Ovary (tissue), 9 donors: ENCODE results near the gene EEF2K. TPM values are rescaled to one million over a fixed set of nuclear protein-coding genes. Genes with fewer than 3 reads are reported as not detected.

Source experiments
- DNase-seq, 5 donors: peaks; one replicate each; pipeline ENCODE4 v3.0.0-alpha.2; 2019 to 2020
- H3K27ac ChIP-seq, 2 donors: fragments of 200-600 bp; one replicate each; pipeline versions ENCODE4 v1.5.1 to v1.8.0; 2019 to 2022
- H3K27me3 ChIP-seq: fragments of 200-600 bp; one replicate; pipeline ENCODE4 v1.8.0; 2022
- H3K36me3 ChIP-seq: fragments of 200-600 bp; sonication (generic); one replicate; pipeline ENCODE4 v1.5.1; 2019
- H3K4me1 ChIP-seq: one replicate; pipeline ENCODE4 v1.8.1; 2013; ENCODE audit warnings: mild to moderate bottlenecking, moderate library complexity; ENCODE audit not compliant: insufficient read depth
- H3K4me3 ChIP-seq: fragments of 200-600 bp; sonication (generic); one replicate; pipeline ENCODE4 v1.5.1; 2017
- H3K9me3 ChIP-seq, 2 donors: fragments of 200-600 bp in 1 of 2; sonication (generic) in 1 of 2; one replicate each; pipeline versions ENCODE4 v1.5.1 to v1.8.1; 2013 to 2019; ENCODE audit warnings: mild to moderate bottlenecking in 1 of 2, moderate library complexity in 1 of 2
- EP300 ChIP-seq: sonication (generic); formaldehyde crosslinking; IDR thresholded peaks from one replicate; pipeline ENCODE4 v1.6.1; 2017; ENCODE audit warnings: antibody characterized with exemption
- POLR2A ChIP-seq: fragments of 450-650 bp; IDR thresholded peaks from one replicate; pipeline ENCODE4 v1.6.1; 2017; ENCODE audit warnings: antibody characterized with exemption, mild to moderate bottlenecking, moderate library complexity
- WGBS, 3 donors: extraction: QIAGEN DNeasy Blood & Tissue Kit in 1 of 3; methylation state at CpG; one replicate each; pipeline versions ENCODE4 v1.1.5 to v1.1.7; 2013 to 2017; 5-methylcytosine and 5-hydroxymethylcytosine counted together
- intact Hi-C, 4 donors: fragments of 100-400 bp; cut with DNase I; formaldehyde crosslinking; loops; one replicate each; pipeline versions ENCODE4 v1.11.0 to v1.15.1; 2022 to 2023
- polyA plus RNA-seq, 2 donors: library from polyadenylated mRNA; stranded (reverse); fragments of 200-250 nt in 1 of 2; fragments of 350-450 nt in 1 of 2; fragmentation: Illumina TruSeq in 1 of 2; extraction: RNeasy Lipid Tissue Mini Kit (QIAGEN cat#74804) in 1 of 2; gene quantifications; one replicate each; pipeline ENCODE4 v1.2.3, GENCODE V29; 2013 to 2014
- total RNA-seq, 7 donors: library from RNA; depleted of rRNA in 2 of 7; stranded (reverse); fragments of >200 nt in 2 of 7; fragmentation: NEBNext Ultra II Directional in 3 of 7; extraction: Animal tissue kit (Norgen Biotek cat#: 25700) in 3 of 7; gene quantifications; one replicate each; pipeline versions ENCODE4 v1.1.0 to v1.2.4, GENCODE V29; 2016 to 2023
- TF ChIP-seq, protein P1 (sequence below), 3 donors: fragments of 450-650 bp in 2 of 3; fragments of 200-600 bp in 1 of 3; IDR thresholded peaks; one replicate each; pipeline versions ENCODE4 v1.5.1 to v1.8.0; 2016 to 2022; ENCODE audit warnings: antibody characterized with exemption in 3 of 3, mild to moderate bottlenecking in 1 of 3
- donor health status: DM: no; HTN: no; CAD: no; lungs with moderate emphysema.
- donor health status: DM: no; HTN: no; CAD: no.
- donor health status: Bipolar disorder and iron deficiency.
- donor health status: DM: yes; HTN: yes; CAD: no.
- donor health status: DM: no; HTN: no; CAD: no.
- donor health status: DM: yes; HTN: yes; CAD: no.

The EEF2K gene
- total and polyA plus RNA-seq, 9 donors: 8.1 to 37.6 (median 26.0) TPM

DNA sequence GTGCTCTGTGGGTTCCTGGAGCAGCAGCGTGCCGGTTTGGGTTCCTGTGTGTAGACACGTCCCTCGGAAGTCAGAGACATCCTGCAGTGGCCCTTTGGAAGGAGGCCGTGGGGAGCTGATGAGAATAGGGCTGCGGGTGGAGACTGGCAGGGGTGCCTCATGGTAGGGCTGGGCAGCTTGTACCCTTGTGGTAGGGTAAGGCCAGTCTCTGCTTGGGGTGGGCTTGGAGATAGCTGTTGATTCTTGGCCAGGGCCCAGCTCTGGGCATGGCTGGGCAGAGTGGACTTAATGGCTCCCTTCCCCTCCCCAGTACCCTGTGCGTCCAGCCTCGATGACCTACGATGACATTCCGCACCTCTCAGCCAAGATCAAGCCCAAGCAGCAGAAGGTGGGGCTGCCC, 101.8 kb downstream of the EEF2K start:
- no peaks in the 10 kb centered on the region for H3K27me3 ChIP-seq
- intact Hi-C loops: loop anchor here in 2 of 4 donors (10.0 kb wide), 2 partner anchors 233 to 303 kb away; partner anchors contain the start of genes MOSMO (in 1 of the 2) and PDZD9 (in 1 of the 2)
- H3K27ac ChIP-seq: no peak overlapping the region
- H3K36me3 ChIP-seq: no peaks in the 10 kb centered on the region
- no peak overlapping the region for H3K4me3 ChIP-seq
- 92 to 94% (median 94%) methylated on average over 10 of the region's 10 CpGs for WGBS, 3 donors
- H3K9me3 ChIP-seq: no peaks in the 10 kb centered on the region
- no peaks in the 10 kb centered on the region for H3K4me1 ChIP-seq
- TF ChIP-seq POLR2A (no peak), EP300 (no peak)
- TF ChIP-seq, protein P1, sequence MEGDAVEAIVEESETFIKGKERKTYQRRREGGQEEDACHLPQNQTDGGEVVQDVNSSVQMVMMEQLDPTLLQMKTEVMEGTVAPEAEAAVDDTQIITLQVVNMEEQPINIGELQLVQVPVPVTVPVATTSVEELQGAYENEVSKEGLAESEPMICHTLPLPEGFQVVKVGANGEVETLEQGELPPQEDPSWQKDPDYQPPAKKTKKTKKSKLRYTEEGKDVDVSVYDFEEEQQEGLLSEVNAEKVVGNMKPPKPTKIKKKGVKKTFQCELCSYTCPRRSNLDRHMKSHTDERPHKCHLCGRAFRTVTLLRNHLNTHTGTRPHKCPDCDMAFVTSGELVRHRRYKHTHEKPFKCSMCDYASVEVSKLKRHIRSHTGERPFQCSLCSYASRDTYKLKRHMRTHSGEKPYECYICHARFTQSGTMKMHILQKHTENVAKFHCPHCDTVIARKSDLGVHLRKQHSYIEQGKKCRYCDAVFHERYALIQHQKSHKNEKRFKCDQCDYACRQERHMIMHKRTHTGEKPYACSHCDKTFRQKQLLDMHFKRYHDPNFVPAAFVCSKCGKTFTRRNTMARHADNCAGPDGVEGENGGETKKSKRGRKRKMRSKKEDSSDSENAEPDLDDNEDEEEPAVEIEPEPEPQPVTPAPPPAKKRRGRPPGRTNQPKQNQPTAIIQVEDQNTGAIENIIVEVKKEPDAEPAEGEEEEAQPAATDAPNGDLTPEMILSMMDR (IDR thresholded peaks at IDR 0.05): no peak
- DNase-seq: no peak

DNA sequence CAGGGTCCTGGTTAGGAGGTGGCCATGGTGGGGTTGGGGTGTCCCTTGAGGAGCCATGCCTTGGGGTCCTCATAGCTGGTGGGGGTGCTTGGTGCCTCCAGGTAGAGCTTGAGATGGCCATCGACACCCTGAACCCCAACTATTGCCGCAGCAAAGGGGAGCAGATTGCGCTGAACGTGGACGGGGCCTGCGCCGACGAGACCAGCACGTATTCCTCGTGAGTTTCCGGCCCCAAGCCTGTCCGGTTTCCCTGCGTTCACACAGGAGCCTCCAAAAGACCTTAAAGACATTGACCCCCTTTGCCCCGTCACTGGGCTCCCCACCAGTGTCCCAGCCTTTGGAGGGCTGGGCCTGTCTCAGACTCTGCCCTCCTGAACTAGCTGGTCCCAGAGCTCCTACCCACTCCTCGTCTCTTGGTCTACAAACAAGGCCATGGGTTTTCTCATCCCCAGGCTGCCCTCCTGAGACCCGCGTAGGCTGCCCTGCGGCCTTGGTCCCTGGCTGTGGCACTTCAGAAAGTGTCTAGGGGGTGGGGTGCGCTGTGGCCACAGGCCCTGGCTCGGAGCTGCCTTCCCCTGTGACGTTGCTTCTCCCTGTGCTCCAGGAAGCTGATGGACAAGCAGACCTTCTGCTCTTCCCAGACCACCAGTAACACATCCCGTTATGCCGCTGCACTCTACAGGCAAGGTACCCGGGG, 102.9 kb downstream of the EEF2K start:
- no peak for DNase-seq
- H3K4me3 ChIP-seq: no peak overlapping the region
- no peaks in the 10 kb centered on the region for H3K4me1 ChIP-seq
- no peaks in the 10 kb centered on the region for H3K9me3 ChIP-seq
- H3K27ac ChIP-seq: no peak overlapping the region
- no peaks in the 10 kb centered on the region for H3K36me3 ChIP-seq
- WGBS, 3 donors: 95 to 96% (median 96%) methylated on average over 21 to 24 of the region's 24 CpGs
- H3K27me3 ChIP-seq: no peaks in the 10 kb centered on the region
- TF ChIP-seq POLR2A: no peak
- no peak for TF ChIP-seq EP300
- TF ChIP-seq, protein P1 (IDR thresholded peaks at IDR 0.05): no peak
- intact Hi-C loops: loop anchor here in 2 of 4 donors (10.0 kb wide), 2 partner anchors 234 to 304 kb away; partner anchors contain the start of genes MOSMO (in 1 of the 2) and PDZD9 (in 1 of the 2)

DNA sequence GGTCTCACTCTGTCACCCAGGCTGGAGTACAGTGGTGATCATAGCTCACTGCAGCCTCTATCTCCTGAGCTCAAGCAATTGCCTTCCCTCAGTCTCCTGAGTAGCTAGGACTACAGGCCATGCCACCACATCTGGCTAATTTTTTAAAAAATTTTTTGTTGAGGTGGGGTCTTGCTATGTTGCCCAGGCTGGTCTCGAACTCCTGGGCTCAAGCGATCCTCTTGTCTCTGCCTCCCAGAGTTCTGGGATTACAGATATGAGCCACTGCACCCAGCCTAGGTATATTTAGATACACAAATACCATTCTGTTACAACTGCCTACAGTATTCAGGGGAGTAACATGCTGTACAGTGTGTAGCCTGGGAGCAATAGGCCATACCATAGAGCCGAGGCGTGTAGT, 105.4 kb downstream of the EEF2K start:
- Histone ChIP-seq H3K27ac (no peak overlapping the region), H3K9me3 (no peaks in the 10 kb centered on the region), H3K4me3 (no peak overlapping the region), H3K36me3 (no peaks in the 10 kb centered on the region), H3K27me3 (no peaks in the 10 kb centered on the region), H3K4me1 (no peaks in the 10 kb centered on the region)
- no peak for DNase-seq
- intact Hi-C loops: no loop called here
- TF ChIP-seq, protein P1 (IDR thresholded peaks at IDR 0.05): no peak
- no peak for TF ChIP-seq EP300
- no peak for TF ChIP-seq POLR2A
- WGBS, 3 donors: 92 to 96% (median 94%) methylated on average over 4 of the region's 4 CpGs

DNA sequence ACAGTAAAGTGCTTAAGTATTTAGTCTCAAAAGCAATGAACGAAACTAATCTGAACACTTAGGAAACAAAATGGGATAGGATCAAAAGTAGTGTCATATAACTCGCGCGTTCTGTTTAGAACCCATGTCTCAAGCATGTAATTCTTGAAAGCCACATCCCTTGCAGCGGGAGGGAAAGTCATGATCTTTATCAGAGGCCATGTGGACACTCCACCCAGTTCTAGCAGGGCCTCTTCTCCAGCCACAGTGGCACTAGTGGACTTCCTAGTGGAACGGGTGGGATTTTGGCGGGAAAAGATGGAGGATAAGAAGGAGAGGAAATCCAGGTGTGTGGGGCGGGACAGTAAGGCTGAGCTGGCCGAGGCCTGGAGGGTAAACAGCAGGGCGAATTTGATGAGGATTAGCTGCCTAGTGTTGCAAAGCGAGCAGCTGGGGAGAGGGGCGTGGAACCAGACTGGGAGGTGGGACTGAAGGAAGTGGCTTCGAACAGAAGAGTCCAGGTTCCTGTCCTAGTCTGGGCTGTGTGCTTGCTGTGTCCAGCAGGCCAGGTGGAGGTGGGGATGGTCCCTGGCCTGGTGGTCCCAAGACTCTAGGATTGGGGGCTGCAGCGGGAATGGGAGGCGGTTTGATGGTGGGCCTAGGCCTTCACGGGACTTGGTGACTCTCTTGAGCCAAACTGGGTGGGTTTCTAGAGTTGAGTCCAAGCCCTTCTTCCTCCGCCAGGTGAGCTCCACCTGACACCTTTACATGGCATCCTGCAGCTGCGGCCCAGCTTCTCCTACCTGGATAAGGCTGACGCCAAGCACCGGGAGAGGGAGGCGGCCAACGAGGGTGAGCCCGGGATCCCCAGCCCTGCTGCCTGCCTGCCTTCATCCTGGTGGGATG, 107.1 kb downstream of the EEF2K start:
- Histone ChIP-seq H3K4me3 (no peak overlapping the region), H3K36me3 (no peaks in the 10 kb centered on the region), H3K27ac (no peak overlapping the region), H3K4me1 (no peaks in the 10 kb centered on the region), H3K9me3 (no peaks in the 10 kb centered on the region), H3K27me3 (no peaks in the 10 kb centered on the region)
- TF ChIP-seq EP300 (no peak), POLR2A (no peak)
- TF ChIP-seq, protein P1 (IDR thresholded peaks at IDR 0.05): no peak
- peak in 1 of 5 donors; percentile 7 for DNase-seq
- 88 to 92% (median 89%) methylated on average over 23 of the region's 23 CpGs for WGBS, 3 donors
- intact Hi-C loops: no loop called here
